Fibroblast of skin of right quadriceps (primary cell): ENCODE data around the gene HOTAIR.

ENCODE experiments used
- DNase-seq: peaks from one replicate; pipeline ENCODE4 v3.0.0-alpha.2; 2013

The HOTAIR gene

DNA sequence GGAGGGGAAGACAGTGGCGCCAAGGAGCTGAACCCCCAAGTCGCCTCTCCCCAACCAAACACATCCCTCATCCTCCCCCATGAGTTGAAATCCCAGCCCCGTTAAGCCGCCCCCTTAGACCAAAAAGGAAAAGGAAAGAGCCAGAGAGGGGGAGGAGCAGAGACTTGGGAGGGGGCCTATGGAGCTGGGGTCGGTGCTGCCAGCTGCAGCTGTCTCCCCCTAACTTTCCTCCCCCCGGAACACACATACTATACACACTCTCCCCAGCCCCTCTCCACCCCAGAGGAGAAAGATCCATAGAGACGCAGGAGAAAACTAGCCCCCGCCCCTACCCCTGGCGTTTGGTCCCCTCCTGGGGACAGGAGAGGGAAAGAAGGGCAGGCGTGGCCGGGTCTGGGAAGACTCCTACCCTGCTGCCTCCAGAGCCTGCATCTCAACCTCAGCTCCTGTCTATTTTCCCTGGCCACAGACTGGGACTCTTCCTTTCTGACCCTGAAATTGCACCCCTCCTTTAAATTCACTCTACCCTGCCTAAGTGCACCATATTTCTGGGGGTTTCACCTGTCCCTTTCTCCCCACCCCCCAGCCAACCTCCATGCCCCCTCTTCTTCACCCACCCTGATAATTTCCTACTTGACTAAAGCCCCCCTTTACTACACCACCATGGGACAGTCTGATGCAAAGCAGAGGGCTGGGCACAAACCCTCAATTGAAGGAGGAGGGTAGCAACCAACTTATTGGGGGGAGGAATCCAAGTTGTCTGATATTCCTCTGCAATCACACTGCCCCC lies 23.6 kb upstream of the HOTAIR start:
- DNase-seq = no peak

GRCh38 chr12:53997204-53998109 lies 22.7 kb upstream of the HOTAIR start:
- DNase-seq = no peak

GRCh38 chr12:53996240-53997203 lies 21.8 kb upstream of the HOTAIR start:
- no peak for DNase-seq

DNA sequence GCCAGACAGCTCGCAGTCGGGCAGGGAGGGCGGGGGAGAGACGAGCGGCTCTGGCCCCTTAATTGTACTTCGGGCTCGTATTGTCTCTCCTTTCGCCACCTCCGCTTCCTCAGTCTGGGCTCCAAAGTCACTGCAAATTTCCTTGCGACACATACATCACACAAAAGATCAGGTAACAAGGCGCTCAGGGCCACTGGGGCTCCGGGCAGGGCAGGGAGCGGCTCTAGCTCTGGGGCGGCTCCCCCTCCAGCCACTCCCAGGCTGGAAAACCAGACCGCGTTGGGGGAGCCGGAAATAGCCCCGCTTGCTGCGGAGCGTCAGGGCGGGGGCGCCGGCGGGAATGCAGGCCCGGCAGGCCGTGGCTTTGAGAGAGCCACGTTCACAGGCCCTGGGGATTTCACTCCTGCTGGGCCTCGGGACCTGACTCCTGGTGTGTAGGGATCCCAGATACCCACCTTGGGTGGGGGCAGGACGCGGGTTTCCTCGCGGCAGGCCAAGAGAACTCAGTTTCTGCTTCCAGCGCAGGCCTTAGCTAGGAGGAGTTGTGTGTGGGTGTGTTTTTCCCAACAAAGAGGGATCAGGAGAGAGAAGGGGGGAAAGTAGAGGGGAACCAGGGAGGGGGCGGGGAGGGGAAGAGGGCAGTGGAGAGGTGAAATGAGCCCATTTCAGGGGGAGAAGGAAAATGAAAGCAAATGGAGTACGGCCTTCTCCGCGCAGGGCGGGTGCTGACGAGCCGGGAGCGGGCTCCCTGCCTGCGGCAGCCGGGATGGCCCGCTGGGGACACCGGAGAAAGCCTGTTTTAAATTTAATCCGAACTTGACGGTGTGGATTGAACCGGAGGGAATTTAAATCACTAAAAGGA lies 20.9 kb upstream of the HOTAIR start:
- DNase-seq = peak; percentile 84

DNA sequence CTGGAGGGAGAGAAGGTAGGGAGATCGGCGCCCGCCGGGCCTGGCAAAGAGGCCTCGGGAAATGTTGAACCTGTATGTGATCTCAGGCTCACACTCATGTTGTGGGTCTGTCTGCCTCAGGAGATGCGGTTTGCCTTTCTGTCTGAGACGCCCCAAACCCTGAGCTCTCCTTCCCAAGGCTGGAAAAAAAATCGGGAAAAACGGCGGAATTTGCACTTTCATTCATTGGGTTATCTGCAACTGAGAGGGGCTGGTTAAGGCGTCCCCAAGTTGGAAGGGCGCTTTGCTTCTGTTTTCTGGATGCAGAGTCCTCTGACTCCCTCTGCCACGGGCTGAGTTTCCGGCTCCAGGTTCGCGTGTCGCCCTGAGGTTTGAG lies 20.2 kb upstream of the HOTAIR start:
- no peak for DNase-seq

- no peak for DNase-seq
Measured at GRCh38 chr12:53994264-53995001, 19.7 kb upstream of the HOTAIR start.

DNA sequence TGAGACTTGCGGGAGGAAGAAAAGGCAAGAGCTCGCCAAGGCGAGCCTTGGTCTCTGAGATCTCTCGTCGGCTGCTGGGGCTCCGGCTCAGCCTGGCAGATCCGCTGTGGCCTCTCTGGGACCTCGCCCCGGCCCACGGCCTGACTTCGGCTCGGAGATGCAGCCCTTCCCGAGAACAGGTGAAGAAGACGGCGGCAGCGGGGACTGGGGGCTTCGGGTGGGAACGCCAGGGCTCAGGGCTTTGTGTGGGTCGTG lies 19.2 kb upstream of the HOTAIR start:
- no peak for DNase-seq

- DNase-seq = no peak
Measured at GRCh38 chr12:53993162-53994008, 18.6 kb upstream of the HOTAIR start.

DNA sequence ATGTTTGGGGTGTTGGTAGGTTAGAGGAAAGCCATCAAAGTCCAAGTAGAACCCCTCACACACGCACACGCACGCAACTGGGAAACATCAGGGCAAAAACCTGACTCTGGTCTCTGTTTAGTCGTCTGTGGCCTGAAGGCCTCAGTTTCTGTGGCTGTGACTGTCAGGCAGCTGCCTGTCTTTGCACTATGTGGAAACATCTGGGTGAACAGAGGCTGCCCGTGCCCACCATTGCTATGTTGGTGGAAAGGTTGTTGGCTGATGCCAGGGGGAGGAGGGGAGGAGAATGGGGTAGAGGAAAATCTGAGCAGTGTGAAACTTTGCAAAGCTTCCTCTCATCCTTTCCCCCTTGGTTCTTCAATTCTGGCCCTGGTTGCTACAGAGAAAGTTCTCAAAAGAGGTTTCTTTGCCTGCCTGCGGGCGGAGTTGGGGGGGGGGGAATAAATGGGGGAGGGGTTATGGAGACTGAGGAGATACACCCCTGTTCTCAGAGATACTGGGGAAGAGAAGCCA lies 17.7 kb upstream of the HOTAIR start:
- no peak for DNase-seq

- peak; percentile 83 for DNase-seq
Measured at GRCh38 chr12:53991077-53991460, 16.3 kb upstream of the HOTAIR start.

- peak; percentile 87 for DNase-seq
Measured at GRCh38 chr12:53990311-53991076, 15.7 kb upstream of the HOTAIR start.

- DNase-seq = peak; percentile 89
Measured at GRCh38 chr12:53989227-53990113, 14.7 kb upstream of the HOTAIR start.

- no peak for DNase-seq
Measured at GRCh38 chr12:53988541-53989226, 13.9 kb upstream of the HOTAIR start.

- no peak for DNase-seq
Measured at GRCh38 chr12:53987787-53988230, 13.1 kb upstream of the HOTAIR start.

DNA sequence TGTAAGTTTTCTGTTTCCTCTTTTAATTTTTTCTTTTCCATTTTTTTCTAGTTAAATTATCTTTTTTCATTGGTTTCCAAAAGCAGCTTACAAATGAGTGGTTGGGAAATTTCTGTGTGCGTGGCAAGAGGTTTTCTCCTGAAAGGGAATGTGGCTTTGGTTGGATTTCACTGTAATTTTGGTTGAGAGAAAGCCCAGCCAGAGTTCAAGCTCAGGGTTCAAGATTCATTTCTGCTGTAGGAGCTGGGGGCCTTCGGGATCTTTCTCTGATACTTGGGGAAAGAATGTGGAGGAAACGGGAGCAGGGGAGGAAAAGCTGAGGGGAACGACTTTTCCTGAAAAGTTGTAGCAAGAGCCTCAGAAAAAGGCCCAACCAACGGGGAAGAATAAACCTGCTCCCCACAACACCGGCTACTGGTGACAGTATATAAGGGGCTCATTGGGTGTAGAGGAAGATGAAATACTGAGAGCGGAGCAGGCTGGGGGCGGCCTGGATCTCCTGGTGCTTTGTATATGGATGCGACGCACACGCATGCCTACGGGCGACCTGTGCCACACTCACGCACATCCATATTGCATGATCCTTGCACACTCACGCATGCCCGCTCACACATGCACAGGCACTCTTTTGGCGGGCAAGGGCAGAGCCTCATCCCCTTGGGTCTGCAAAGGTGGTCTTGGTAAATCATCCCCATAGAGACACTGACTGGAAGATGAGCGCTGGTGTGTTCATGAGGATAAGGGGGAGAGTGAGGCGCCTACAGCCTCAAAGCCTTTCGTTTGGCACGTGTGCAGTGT lies 12.1 kb upstream of the HOTAIR start:
- DNase-seq = no peak

- DNase-seq = no peak
Measured at GRCh38 chr12:53985994-53986685, 11.4 kb upstream of the HOTAIR start.
